ENCODE data around the gene MYPN.
"Not testable (repeated sequence)": the region's sequence is repeated elsewhere in the genome, so short reads cannot be mapped to it uniquely, and the experiment has no call there.

The MYPN gene

GRCh38 chr10:68233046-68233445 lies 123.8 kb downstream of the MYPN start:
- DNase-seq: no peak

GRCh38 chr10:68235111-68235510 lies 125.8 kb downstream of the MYPN start:
- DNase-seq: no peak

GRCh38 chr10:68235581-68235980 lies 126.3 kb downstream of the MYPN start:
- no peak for DNase-seq

GRCh38 chr10:68237173-68237572 lies 127.9 kb downstream of the MYPN start:
- no peak for DNase-seq

GRCh38 chr10:68238371-68238770 lies 129.1 kb downstream of the MYPN start:
- DNase-seq: no peak

- no peak for DNase-seq
These were observed 129.8 kb downstream of the MYPN start for GRCh38 chr10:68239069-68239468.

- DNase-seq: no peak
These were observed 130.4 kb downstream of the MYPN start for GRCh38 chr10:68239596-68240150.

GRCh38 chr10:68242051-68242450 lies 132.8 kb downstream of the MYPN start:
- no peak for DNase-seq

GRCh38 chr10:68246397-68246796 lies 137.1 kb downstream of the MYPN start:
- DNase-seq: not testable (repeated sequence)

- DNase-seq: no peak
These were observed 138.6 kb downstream of the MYPN start for GRCh38 chr10:68247931-68248330.

GRCh38 chr10:68249297-68249696 lies 140.0 kb downstream of the MYPN start:
- DNase-seq: no peak

- no peak for DNase-seq
These were observed 141.9 kb downstream of the MYPN start for GRCh38 chr10:68251151-68251550.

GRCh38 chr10:68251625-68252495 lies 142.6 kb downstream of the MYPN start:
- DNase-seq: no peak

GRCh38 chr10:68253346-68253745 lies 144.1 kb downstream of the MYPN start:
- no peak for DNase-seq

- no peak for DNase-seq
These were observed 152.0 kb downstream of the MYPN start for GRCh38 chr10:68261132-68261856.

All from CD4-positive, alpha-beta T cell treated with Interferon alpha-2 for 1 hour (primary cell).